Peyer's patch (tissue), 4 donors: ENCODE measurements around the gene HP.

Experiments
- POLR2A ChIP-seq, 2 donors: fragments of 450-650 bp; IDR thresholded peaks; one replicate each; pipeline ENCODE4 v1.5.1; 2017; ENCODE audit warnings: antibody characterized with exemption in 2 of 2, mild to moderate bottlenecking in 2 of 2, moderate library complexity in 2 of 2
- TF ChIP-seq, protein P1 (sequence below), 6 experiments: fragments of 450-650 bp in 4 of 6; fragments of 200-600 bp in 2 of 6; sonication (generic) in 1 of 6; IDR thresholded peaks; one replicate each; pipeline ENCODE4 v1.5.1; 2017 to 2019; ENCODE audit warnings: antibody characterized with exemption in 6 of 6, mild to moderate bottlenecking in 3 of 6, moderate library complexity in 1 of 6

DNA sequence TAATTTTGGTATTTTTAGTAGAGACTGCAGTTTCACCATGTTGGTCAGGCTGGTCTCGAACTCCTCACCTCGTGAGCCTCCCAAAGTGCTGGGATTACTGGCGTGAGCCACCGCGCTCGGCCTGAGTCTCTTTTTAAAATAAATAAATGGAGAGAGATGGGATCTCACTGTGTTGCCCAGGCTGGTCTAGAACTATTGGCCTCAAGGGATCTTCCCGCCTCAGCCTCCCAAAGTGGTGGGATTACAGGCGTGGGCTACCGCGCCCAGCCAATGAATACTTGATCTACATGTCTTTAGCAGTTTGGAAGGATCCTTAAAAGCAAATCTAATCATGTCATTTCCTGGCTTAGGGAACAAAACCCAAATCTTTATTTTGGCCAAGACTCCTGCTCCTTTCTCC is 44.5 kb upstream of the HP start:
- TF ChIP-seq, protein P1, sequence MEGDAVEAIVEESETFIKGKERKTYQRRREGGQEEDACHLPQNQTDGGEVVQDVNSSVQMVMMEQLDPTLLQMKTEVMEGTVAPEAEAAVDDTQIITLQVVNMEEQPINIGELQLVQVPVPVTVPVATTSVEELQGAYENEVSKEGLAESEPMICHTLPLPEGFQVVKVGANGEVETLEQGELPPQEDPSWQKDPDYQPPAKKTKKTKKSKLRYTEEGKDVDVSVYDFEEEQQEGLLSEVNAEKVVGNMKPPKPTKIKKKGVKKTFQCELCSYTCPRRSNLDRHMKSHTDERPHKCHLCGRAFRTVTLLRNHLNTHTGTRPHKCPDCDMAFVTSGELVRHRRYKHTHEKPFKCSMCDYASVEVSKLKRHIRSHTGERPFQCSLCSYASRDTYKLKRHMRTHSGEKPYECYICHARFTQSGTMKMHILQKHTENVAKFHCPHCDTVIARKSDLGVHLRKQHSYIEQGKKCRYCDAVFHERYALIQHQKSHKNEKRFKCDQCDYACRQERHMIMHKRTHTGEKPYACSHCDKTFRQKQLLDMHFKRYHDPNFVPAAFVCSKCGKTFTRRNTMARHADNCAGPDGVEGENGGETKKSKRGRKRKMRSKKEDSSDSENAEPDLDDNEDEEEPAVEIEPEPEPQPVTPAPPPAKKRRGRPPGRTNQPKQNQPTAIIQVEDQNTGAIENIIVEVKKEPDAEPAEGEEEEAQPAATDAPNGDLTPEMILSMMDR (IDR thresholded peaks at IDR 0.05): no peak
- no peak for TF ChIP-seq POLR2A (IDR thresholded peaks at IDR 0.05)
